Urothelium cell line (cell line): ENCODE results near the gene SYNPR.
A peak's percentile ranks its signal among the peaks of the same experiment; 100 is the strongest.

Source experiments
- DNase-seq: peaks from one replicate; pipeline ENCODE4 v3.0.0; 2011; ENCODE audit warnings: low spot score, mixed read lengths
- FAIRE-seq: peaks from 2 replicates; lab custom pipeline; 2011; peaks lifted over from hg19 to GRCh38; lab: Jason Lieb, UNC

Gene SYNPR

DNA sequence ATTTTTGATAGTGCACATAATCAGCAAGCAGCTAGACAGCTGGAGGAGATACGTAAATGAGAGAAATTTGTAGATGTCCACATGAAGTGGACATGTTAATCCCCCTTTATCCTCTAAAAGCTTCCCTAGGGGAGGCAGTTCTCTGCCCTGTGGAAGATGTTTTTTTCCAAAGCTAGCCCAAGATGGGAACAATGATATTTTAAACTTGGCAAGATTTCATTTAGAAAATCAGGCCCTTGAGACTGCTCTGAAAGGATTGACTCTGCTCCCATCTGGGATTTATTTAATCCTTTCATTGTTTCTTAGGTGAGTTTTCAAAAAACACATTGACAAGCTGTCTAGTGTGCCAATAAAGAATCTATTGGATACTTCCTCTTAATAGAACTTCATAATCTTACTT, 92.0 kb downstream of the SYNPR start:
- FAIRE-seq, result no peak
- no peak for DNase-seq

DNA sequence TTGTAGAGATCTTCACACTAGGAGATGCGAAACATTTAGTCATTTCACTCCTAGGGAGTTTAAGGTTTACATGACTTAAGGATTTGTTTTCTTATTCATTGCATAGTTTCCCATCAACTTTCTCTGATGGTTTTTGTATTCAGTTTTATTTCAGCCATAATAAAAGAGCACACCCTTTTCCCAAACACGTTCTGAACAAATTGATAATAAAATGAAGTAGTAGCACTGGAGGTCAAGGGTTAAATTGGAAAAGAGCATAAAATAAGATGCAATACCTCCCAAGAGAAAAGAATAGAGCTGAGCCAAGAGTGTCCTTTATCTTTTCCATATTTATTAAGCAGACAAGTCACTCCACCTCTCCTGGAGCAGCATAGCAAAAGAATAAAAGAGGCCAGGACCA, 104.9 kb downstream of the SYNPR start:
- FAIRE-seq, result no peak

DNA sequence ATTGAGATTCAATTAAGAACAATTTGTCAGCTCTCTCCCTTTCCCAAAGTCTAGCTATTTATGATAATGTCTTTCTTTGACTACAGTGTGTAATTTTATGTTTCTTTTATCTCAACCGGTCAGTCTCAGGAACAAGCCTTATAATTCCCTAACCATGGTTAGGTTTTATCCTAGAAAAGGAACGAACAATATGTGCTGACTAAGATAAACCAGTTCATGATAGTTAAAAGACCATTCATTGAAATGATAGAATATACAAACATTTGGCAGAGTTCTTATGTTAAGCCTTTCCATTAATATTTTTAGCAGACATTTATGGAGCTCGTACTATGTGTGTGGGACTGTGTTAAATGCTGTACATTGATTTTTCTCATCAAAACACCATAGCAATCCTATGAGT, 106.3 kb downstream of the SYNPR start:
- no peak for FAIRE-seq
- no peak for DNase-seq

More for the DNA sequence above, 104.9 kb downstream of the SYNPR start:
- no peak for DNase-seq

DNA sequence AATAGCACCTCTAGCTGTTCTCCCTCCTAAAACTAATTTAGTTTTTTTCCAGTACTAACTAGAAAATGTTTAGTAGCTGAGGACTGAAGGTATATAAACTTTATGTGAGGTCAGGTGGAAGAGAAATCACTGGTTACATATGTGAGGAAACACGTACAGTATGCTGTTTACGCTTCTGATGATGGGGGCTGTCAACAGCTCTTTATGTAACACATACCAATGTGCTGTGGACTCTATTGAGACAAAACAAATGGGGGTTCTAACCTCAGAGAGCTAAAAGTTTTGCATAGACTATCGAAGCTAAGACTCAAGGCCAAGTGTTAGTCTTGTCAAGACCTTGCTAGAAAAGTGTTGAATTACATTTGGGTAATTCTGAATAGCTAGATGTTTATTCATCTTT, 107.5 kb downstream of the SYNPR start:
- FAIRE-seq, result no peak
- no peak for DNase-seq

DNA sequence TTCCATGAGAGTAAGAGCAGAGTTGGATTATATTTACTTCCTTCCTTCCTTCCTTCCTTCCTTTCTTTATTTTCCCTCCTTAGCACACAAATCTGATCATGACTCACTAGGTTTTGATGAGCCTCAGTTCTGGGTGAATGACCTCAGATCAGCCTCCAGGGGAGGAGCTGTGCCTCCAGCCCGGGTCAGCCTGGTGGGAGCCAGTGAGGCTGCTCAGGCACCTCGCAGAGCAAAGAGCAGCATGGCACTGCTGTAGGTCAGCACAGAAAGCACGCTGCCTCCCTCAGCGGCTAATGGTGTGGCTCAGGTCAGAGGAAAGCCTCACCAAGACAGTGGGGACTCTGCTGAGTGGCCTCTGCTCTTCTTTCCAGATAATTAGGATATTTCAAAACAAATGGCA, 108.5 kb downstream of the SYNPR start:
- peak; percentile 49 for DNase-seq
- no peak for FAIRE-seq

DNA sequence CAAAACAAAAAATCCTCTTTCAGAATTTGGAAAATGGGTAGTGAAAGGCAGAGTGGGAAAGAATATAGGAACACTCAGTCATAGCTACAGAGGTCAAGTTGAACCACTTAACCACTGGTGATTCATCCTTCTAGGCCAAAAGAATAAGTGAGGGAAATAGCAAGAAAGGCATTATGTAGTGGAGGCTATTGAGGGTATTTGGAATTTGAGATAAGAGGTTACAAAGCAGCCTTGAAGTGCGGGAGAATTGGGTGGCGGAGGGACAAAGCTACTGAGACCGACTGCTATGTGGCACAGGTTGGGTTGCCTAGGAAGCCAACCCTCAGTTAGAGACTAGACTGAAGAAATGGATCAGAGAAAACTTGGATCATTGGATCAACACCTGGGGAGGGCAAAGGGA, 109.5 kb downstream of the SYNPR start:
- DNase-seq, result peak; percentile 37

DNA sequence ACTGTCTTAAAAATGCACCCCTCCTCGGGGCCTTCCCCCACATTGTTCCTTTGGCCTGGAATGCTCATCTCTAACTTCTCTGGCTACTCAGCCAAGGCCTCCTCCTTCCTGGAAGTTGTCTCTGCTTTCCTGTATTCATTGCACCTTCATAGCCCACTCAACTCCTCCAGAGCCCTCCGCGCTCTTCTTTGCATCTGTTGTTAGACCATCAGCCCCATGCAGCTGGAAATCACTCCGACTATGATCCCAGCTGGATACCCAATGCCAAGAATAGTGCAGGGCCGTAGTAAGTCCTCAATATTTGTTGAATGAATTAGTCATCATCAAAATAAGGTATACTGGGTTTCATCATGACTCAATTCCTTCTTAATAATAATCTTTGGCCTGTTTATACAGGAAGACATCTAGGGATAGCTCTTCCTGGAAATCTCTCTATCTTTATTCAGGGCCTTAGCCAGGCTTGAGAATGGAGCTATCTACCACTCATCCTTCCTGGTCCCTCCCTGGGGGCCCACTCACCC, 112.7 kb downstream of the SYNPR start:
- DNase-seq, result no peak
- FAIRE-seq, result no peak

More for the DNA sequence above, 109.5 kb downstream of the SYNPR start:
- no peak for FAIRE-seq

DNA sequence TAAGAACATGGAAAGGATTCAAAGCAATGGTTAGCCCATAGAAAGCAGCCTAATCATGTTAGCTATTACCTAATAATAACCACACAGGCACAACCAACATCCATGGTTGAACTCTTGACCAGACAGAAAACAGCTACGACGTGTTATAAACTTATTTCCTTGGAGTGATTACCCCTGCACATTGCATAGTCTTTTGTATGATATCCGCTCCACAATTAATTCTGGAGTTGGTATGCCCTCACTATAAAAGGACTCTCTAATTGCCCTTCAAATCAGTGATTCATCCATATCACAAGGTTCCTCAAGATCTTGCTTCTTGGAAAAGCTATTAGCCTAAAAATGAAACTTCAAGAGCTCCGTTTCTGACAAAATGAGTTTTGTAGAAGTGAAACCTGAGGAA, 117.9 kb downstream of the SYNPR start:
- DNase-seq (no peak), FAIRE-seq (no peak)

DNA sequence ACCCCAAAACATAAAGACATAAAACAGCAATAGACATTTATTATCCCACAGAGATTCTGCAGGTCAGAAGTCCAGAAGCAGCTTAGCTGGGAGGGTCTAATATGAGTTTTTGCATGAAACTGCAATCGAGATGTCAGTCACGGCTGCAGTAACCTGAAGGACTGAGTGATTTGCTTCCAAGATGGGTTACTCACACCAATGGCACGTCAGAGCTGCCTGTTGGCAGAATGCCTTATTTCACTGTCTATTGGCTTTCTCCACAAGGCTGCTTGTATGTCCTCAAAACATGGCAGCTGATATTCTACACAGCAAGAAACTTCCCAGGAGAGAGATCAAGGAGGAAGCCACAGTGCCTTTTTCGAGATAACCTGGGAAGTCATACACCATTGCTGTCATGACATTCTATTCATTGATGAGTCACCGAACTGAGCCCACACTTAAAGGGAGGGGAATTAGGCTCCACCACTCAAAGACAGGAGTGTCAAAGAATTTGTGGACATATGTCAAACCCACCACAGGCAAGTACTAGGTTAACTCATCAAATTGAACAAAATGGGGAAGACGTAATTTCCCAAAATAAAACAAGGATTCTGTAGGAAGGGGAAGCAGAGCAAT, 122.2 kb downstream of the SYNPR start:
- no peak for FAIRE-seq
- peak; percentile 57 for DNase-seq

DNA sequence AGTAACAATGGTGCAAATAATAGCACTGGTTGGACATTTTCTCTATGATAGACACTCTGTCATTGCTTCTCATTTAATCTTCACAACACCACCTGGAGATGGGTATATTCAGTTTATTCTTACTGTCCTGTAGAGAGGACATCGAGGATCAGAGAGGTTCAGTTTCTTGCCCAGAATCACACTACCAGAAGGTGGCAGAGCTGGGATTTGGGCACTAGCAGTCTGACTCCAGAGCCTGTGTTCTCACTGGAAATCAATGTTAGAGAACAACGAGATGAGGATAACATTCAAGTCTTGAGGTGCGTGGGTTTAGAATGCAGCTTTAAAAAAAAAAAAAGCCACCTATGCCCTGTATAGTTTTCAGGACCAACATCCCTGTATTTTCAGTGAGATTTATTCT, 127.8 kb downstream of the SYNPR start:
- FAIRE-seq (no peak), DNase-seq (no peak)

DNA sequence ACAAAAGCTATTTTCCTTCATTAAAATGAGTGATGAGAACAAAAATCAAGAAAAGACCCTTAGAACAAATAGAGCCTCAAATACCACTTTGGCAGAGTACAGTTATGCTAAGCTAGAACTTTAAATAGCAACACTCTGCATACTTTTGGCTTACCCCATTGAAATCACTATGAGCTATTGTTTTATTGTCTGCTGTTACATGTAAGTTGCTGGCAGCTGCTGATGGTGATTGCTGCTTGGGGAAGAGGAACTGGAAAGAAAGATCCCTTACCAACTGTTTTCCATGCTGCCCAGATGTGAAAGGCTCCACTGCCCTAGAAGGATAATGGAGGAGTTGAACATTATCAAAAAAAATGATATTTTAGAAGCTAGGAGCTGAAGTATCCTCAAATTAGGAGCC, 135.4 kb downstream of the SYNPR start:
- FAIRE-seq (no peak), DNase-seq (no peak)

DNA sequence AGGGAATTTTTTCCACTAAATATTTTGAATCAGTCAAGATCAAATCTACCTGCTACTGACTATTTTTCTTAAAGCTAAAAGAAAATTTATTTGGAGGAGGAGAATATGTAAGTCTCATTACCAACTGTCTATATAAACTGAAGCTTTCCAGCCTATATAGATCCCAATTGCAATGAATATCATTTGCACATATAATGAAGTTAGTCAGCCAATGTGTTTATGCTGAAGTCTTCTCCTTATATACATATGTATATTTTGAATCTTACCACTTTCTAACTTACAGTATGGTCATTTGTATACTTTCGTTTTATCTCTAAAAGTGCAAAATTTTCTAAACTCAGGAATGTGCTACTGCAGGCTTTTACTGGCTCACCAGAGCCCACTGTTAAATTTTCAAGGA, 136.5 kb downstream of the SYNPR start:
- no peak for DNase-seq
- FAIRE-seq, result no peak

DNA sequence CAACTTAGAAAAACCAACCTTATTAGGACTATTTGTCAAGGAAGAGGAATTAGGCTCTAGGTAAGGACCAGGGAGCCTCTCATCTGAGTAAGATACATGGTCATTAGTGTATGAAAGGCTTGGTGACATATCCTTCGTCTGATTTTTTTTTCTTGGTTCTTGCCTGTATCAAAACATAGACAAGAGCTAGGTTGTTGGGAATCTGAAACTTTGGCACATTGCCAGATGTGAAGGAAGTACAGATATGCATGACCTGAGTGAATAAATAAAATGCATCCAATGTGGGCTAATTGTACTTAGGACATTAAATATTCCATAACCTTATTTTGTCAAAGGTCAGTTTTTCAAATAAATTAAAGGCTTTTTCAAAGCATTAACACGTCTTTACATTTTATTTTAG, 151.8 kb downstream of the SYNPR start:
- no peak for DNase-seq
- no peak for FAIRE-seq

DNA sequence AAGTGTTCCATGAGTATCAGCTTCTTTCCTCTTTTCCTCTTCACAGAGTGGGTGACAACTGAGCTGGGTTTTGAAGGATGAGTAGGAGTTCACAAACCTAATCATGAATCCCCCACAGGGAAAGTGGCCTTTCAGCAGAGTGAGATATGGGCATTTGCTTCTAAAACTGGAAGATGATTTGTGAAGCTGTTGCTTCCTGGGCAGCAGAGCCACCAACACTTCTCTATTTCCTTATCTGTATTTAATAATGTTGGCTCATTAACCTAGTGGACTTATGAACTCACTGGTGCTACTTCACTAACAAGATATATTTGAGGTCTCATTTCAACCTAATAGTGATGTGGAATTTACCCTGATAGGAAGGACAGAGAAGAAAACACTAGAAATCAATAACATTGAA, 152.8 kb downstream of the SYNPR start:
- DNase-seq, result no peak
- FAIRE-seq, result no peak

DNA sequence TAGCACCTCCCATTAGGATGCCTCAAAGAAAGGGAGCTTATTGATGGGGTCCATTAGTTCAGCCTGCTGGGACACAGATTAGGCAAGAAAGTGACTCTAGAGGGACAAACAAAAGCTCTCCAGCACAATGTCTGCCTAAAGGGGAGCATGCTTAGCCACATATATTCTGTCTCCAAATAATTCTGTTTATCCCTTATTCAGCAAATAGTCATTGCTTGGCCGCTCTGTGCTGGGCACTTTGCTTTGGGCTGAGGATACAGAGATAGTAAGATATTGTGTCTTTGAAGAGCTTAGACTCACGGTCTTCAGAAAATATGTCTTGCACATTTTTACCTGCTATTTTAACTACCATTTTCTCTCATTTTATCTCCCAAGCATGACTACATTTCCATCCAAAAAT, 159.8 kb downstream of the SYNPR start:
- FAIRE-seq (no peak), DNase-seq (no peak)

DNA sequence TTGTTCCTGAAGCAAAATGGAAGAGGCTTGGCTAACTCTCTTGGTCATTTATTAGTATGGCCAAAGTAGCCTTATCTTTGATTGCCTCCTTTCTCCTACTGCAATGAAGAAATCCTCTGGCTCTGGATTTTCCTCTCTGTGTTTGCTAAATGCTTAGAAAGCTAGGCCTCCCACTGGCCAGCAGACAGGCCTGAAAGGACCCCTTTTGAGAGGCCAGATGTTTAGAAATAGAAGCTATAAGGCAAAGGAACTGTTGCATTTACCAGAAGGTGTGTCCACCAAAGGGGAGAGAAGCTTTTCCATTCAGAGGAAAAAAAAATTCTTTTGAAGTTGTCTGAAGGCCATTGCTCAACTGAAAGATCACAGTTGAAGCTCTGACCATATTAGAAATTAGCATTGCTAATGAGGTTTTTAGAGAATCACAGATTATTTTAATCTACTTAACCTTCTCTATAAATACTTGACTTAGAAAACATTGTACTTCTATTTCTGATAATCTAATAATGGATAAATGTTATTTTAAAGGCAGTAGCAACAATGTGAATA, 160.8 kb downstream of the SYNPR start:
- no peak for FAIRE-seq
- no peak for DNase-seq

DNA sequence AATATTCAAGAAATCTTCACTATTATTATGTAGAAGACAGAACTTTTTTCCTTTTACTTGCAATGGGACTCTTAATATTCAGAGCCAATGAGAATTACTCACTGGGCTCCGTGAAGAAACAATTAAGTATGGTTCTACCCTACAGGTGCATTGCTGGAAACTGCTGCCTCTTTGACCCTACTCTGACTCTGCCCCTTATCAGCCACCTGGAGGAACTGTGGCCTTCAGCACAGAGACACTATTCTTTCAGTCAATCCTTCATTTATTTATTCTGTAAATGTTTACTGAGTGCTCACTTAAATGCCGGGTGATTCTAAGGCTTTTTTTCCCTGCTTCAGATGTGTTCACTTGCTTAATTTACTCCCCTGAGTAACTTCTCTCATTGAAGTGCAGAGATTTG, 163.2 kb downstream of the SYNPR start:
- DNase-seq (no peak), FAIRE-seq (no peak)

DNA sequence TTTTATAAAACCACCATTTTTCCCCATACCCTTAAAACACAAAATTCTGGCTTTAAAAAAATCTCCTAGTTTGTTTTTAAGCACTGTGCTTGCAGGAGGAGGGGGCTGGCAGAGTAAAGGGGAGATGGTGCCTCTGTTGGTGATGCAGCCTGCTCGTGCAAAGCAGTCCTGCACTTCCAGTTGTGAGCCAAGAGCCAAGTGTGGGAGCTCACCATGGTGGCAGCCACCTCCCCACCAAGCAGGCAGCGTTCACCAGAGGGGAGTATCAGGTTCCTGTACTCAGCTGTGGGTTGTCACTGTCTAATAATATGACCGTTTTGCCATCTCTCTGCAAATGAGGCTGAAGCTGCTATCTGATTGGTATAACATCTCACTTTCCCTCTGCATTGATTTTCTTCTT, 164.8 kb downstream of the SYNPR start:
- no peak for DNase-seq
- no peak for FAIRE-seq

DNA sequence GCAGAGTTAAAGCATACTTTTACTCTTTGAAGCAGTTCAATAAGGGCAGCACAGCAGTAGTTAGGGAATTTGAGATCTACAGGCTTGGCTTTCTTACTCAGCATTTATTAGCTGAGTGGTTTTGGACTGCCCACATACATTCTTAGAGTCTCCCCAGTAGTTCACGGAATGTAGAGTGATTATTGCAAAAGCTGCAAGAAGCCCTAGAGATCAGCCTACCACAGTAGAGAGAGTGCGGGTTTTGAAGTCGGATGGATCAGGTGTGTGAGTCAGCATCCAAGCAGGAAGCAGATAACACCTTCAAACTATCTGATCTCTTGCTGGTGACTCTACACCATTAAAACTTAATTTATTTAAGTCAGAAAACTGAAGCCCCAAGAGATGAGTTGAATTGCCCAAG, 171.9 kb downstream of the SYNPR start:
- DNase-seq (peak; percentile 11), FAIRE-seq (peak; percentile 5)

DNA sequence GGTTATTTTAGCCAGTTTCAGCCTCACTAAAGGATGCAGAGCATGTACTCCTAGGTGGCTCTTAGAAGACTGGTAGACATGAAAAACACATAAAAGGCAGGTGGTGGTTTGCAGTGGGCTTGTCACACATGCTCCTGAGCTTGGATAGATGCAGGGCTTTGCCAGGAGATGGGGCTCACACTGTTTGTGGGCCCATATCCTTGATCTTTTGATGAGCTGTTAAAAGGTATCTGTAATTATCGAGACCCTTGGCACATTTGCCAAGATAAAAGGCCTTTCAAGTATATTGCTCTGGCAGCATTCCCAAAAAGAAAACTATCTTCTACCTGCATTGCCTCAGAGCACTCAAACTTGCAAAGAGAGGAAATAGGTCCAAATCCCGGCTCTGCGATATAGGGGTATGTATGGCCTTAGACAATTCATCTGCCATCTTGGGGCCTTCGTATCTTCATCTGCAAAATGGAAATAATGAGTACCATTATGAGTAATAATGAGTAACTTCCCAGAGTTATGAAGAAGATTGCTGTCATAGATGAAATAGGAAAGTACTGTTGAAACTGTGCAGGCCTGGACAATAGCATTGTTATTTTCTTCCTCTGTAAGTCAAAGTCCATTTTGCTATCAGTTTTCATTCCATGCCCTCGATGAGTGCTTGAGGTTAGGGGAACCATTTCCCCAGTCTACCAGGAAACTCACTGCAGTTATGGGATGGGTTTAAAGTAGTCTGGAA, 172.7 kb downstream of the SYNPR start:
- FAIRE-seq, result no peak
- DNase-seq, result no peak

DNA sequence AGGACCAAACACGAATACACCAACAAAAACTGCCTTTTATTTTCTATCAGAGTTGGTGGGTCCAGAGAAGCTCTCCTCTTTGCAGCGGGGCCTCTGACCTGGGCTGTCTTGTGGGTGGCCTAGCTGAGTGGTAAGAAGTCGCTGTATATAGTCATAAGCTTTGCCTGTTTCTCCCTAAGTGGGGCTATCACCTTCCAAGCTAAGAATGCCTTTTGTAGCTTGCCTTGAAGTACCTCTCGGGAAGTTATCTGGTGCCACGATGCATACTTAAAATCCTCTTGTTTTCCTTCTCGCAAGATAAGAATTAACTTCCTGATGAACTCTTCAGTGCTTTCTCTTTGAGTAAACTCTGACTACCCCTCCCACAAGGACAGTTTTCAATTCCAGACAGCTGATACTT, 178.8 kb downstream of the SYNPR start:
- no peak for FAIRE-seq
- DNase-seq, result no peak

DNA sequence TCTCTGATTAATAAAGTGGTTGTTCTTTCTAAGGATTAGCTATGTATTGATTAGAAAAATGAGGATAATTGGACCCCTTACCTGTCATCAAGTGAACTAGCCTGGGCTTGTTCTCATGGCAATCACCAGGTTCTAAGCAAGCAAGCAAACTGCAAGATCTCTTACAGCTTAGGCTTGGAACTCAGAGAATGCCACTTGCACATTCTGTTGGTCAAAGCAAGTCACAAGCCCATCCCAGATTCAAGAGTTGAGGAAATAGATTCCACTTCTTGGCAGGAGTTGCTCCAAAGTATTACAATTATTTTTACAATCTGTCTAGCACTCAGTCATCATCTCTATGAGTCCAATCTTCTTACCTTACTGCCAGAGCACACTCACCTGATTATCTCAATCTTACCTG, 180.3 kb downstream of the SYNPR start:
- no peak for DNase-seq
- no peak for FAIRE-seq
